GM12875 (cell line): ENCODE data around the gene TMPRSS7.

Source experiments
- H3K4me3 ChIP-seq: one replicate; pipeline ENCODE4 v1.5.1; 2011; ENCODE audit warnings: low read depth, low read length, control low read depth
- TF ChIP-seq, protein P1 (sequence below): IDR thresholded peaks from 2 replicates; pipeline ENCODE4 v1.5.1; 2011; ENCODE audit warnings: low read depth, mild to moderate bottlenecking, control low read depth, inconsistent platforms, low read length, moderate library complexity, borderline replicate concordance; ENCODE audit not compliant: insufficient read depth

The TMPRSS7 gene

DNA sequence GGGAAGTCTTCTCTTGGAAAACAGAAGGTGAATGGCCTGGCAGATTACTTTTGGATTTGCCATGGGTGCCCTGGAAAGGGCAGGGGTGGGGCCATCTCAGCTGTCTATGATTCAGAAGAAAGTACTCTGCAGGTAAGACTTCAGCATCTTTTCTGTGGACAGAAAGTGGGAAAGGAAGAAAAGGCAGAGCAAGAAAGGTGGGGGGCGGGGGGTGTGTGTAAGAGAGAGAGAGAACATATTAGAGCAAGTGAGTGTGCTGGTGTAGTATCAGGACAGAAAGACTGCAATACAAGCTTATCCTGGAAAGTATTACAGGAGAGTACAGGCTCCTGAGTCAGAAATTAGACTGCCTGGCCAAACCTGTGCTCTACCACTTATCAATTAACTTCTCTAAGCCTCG is 30.3 kb upstream of the TMPRSS7 start:
- no peak overlapping the region for H3K4me3 ChIP-seq
- TF ChIP-seq, protein P1, sequence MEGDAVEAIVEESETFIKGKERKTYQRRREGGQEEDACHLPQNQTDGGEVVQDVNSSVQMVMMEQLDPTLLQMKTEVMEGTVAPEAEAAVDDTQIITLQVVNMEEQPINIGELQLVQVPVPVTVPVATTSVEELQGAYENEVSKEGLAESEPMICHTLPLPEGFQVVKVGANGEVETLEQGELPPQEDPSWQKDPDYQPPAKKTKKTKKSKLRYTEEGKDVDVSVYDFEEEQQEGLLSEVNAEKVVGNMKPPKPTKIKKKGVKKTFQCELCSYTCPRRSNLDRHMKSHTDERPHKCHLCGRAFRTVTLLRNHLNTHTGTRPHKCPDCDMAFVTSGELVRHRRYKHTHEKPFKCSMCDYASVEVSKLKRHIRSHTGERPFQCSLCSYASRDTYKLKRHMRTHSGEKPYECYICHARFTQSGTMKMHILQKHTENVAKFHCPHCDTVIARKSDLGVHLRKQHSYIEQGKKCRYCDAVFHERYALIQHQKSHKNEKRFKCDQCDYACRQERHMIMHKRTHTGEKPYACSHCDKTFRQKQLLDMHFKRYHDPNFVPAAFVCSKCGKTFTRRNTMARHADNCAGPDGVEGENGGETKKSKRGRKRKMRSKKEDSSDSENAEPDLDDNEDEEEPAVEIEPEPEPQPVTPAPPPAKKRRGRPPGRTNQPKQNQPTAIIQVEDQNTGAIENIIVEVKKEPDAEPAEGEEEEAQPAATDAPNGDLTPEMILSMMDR, result no peak

DNA sequence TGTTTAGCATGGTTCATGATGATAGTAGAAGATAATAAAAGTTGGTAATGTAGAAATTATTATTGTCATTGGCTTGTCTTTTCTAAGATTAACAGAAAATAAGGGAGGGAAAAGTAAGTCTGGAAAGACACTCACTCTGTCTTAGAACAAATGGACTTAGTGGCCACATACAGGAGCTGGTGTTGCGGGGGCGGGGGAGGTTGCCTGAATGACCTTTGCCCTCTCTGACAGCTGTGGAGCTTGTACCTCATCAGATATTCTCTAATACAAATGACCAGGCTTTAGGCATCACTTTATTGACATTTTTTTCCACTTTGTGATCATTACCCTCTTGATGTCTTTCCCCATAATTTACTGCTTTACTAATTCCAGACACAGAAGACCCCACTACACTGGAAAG is 29.9 kb upstream of the TMPRSS7 start:
- H3K4me3 ChIP-seq, result no peak overlapping the region
- TF ChIP-seq, protein P1, result no peak

DNA sequence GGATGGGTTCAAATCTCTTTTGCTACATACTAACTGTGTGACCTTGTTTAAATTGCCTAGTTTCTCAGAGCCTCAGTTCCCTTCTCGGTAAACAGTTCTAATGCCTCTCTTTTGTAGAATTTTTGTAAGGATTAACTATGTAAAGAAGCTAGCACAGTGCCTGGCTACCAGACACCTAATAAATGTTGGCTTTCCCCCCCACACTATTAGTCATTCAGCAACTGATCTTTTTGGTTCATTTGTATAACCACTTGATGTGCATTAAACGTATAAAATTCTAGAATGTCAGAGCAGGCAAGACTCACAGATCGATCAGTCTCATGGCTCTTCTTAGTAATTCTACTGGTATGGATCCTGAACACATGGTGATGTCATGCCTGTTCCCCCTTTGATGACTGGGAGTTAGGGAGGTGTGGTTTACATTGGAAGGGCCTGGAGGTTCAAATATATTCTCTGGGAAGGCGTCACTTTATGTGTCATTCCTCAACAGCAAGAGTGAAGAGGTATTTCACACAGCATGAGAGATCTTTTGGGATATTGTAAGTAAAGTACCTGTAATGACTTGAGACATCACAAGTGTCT is 29.4 kb upstream of the TMPRSS7 start:
- TF ChIP-seq, protein P1, result no peak
- no peak overlapping the region for H3K4me3 ChIP-seq

DNA sequence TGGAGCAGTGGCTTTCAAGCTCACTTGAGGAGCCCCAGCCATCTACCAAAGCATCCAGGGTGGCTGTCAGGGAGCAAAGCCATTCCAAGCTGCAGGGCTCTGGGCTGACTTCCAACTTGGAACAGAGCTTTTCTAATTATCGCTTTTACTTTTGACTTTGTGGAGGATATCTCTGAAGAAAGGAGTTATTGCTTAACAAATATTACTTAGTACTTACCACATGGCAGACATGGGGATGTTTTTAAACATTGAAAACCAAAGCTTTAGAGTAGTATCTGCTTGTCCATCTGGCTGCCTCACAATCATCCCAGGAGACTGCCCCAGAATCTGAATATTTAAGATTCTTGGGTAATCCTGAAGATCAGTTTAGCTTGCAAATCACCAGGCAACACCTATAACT is 26.9 kb upstream of the TMPRSS7 start:
- TF ChIP-seq, protein P1, result no peak
- no peak overlapping the region for H3K4me3 ChIP-seq

DNA sequence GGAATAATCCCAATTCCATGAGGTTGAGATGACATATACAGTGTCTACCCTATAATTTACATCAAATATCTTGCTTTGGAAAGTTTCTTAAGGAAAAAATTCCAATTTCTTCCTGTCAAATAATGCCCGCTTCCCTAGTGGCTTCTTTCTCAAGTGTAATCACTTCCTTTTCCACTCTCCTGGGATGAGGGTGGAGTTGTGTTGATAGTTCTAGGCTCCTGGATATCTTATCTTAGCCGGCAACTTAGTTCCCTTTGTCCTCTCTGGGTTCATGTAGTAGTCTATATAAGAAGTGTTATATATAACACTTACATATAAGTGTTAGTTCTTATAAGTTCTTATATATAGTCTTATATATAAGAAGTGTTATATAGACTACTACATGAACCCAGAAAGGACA is 24.9 kb upstream of the TMPRSS7 start:
- TF ChIP-seq, protein P1, result no peak
- no peak overlapping the region for H3K4me3 ChIP-seq

DNA sequence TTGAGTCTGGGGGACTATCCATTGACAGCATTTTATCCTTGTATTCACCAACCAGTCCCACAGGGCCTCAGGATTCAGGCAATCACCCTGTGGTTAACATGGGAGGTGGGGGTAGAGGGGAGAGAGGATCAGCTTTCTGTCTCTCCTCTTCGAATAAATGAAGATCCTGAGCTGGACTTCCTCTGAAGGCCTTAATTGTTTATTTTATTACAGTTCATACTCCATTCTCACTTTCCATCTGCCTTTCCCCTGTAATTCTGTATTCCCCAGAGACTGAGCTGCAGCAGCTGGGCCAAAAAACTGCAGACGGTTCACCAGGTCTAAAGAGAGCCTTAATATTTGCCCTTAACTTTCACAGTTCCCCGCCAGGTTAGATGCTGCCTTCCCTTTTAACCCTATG is 23.9 kb upstream of the TMPRSS7 start:
- TF ChIP-seq, protein P1, result no peak
- no peak overlapping the region for H3K4me3 ChIP-seq

DNA sequence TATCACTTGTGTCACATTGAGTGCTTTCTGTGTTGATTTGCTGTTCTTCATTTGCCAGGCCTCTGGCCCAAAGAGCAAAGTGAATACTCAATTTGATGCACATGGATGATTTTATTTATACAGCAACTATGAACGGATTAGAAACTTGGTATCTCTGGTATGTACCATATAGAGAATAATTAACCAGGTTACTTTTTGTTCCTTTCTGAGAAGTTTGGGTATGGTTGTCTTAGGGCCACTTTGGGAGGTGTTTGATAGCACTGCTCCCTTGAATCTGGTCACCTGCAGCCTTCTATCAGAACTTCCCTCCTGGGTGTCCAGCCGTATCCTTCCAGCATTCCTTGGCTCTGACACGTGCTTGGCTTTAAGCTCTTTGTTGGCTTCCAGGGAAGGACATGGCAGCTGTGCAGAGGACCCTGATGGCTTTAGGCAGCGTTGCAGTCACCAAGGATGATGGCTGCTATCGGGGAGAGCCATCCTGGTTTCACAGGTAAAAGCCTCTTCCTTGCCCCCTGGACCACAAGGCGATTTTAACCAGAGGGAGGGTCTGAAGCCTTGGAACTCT is 23.1 kb upstream of the TMPRSS7 start:
- TF ChIP-seq, protein P1, result no peak
- no peak overlapping the region for H3K4me3 ChIP-seq
